GM18511 (cell line): ENCODE data around the gene FOXG1.

Experiments
- ATAC-seq: cut with Tn5 transposase; IDR thresholded peaks from one replicate; pipeline ENCODE4 v1.9.1; 2021; ENCODE audit warnings: mild to moderate bottlenecking, moderate library complexity; ENCODE audit not compliant: unreplicated experiment

FOXG1 gene

GRCh38 chr14:28774764-28775735, 8.5 kb downstream of the FOXG1 start:
- no peak for ATAC-seq

GRCh38 chr14:28776482-28777266, 10.1 kb downstream of the FOXG1 start:
- no peak for ATAC-seq

- no peak for ATAC-seq
These were observed 11.0 kb downstream of the FOXG1 start for GRCh38 chr14:28777471-28778137.

GRCh38 chr14:28778138-28779117, 11.8 kb downstream of the FOXG1 start:
- no peak for ATAC-seq

GRCh38 chr14:28779456-28779855, 12.9 kb downstream of the FOXG1 start:
- no peak for ATAC-seq

GRCh38 chr14:28780843-28781820, 14.5 kb downstream of the FOXG1 start:
- no peak for ATAC-seq

- no peak for ATAC-seq
These were observed 15.7 kb downstream of the FOXG1 start for GRCh38 chr14:28782301-28782700.

GRCh38 chr14:28783664-28784063, 17.1 kb downstream of the FOXG1 start:
- no peak for ATAC-seq

GRCh38 chr14:28784096-28785048, 17.8 kb downstream of the FOXG1 start:
- ATAC-seq: no peak

- ATAC-seq: peak; percentile 62
These were observed 18.7 kb downstream of the FOXG1 start for GRCh38 chr14:28785096-28785952.

- no peak for ATAC-seq
These were observed 40.9 kb downstream of the FOXG1 start for GRCh38 chr14:28807518-28807917.

GRCh38 chr14:28813810-28814209, 47.2 kb downstream of the FOXG1 start:
- ATAC-seq: no peak
